Occipital lobe (tissue), 2 donors: ENCODE data around the gene GJA5. TPM values are rescaled to one million over a fixed set of nuclear protein-coding genes. Genes with fewer than 3 reads are reported as not detected.
"Not testable (repeated sequence)": the region's sequence is repeated elsewhere in the genome, so short reads cannot be mapped to it uniquely, and the experiment has no call there.

Experiments
- DNase-seq: peaks from one replicate; lab custom pipeline; 2025; lab: John Stamatoyannopoulos, UW
- total RNA-seq: library from RNA; depleted of rRNA; stranded (reverse); fragments of >200 nt; gene quantifications from one replicate; pipeline ENCODE4 v1.2.3, GENCODE V29; 2014

GJA5 gene
- total RNA-seq, 1 donor from 2014 or later: 1.4 TPM

DNA sequence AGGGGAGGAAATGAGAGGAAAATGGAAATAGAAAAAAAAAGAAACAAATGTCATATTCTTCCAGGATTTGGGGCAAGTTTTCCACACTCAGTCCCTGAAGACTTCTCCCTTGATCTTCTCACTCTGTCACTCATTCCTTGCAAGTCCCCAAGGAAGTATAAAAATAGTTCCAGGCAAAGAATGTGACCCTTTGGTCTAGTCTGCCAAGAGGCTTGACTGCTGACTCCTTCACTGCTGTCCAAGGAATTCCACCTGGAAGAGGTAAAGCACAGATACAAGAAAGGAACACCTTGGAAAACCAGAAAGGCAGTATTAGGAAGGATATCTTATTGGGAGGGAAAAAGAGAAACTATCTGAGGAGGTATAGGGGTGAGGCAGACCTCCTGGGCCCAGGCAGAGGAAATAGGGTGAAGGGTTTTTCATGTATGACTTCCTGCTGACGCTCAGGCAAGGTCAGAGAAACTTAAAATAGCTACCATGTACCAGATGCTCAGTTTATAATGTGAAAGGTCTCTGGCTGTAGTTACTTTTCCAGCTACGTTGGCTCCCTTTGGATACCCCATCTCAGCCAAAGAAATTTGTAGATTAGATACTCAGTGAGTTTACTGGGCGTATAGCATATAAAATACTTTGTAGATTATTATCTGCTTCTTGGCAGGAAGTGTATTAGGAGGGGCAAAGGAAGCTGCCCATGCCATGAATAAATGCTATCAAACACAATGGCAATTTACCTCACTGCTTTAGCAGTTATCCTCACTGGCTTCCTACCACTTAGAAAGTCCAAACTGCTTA, 2.0 kb upstream of the GJA5 start:
- DNase-seq: no peak

DNA sequence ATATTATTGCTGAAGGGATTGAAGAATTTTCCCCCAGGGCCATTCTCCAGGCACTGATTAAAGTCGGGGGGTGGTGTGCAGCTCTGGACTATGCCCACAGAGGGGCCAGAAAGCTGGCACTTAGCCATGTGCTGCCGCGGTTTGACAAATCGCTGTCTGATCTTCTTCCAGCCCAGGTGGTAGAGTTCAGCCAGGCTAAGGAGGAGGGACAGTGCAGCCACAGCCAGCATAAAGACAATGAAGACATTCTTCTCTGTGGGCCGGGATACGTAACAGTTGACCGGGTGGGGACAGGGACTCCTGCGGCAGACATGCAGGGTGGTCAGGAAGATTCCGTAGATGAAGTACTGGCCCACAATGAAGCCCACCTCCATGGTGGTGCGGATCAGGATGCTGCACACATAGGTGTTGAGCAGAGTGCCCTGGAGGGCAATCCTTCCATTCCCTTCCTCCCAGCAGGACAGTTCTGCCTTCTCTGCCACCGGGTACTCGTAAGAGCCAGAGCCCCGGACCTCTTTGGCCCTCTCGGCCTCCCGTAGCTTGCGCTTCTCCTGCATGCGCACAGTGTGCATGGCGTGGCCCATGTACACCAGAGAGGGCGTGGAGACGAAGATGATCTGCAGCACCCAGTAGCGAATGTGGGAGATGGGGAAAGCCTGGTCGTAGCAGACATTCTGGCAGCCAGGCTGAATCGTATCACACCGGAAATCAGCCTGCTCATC, 1.9 kb downstream of the GJA5 start:
- no peak for DNase-seq

DNA sequence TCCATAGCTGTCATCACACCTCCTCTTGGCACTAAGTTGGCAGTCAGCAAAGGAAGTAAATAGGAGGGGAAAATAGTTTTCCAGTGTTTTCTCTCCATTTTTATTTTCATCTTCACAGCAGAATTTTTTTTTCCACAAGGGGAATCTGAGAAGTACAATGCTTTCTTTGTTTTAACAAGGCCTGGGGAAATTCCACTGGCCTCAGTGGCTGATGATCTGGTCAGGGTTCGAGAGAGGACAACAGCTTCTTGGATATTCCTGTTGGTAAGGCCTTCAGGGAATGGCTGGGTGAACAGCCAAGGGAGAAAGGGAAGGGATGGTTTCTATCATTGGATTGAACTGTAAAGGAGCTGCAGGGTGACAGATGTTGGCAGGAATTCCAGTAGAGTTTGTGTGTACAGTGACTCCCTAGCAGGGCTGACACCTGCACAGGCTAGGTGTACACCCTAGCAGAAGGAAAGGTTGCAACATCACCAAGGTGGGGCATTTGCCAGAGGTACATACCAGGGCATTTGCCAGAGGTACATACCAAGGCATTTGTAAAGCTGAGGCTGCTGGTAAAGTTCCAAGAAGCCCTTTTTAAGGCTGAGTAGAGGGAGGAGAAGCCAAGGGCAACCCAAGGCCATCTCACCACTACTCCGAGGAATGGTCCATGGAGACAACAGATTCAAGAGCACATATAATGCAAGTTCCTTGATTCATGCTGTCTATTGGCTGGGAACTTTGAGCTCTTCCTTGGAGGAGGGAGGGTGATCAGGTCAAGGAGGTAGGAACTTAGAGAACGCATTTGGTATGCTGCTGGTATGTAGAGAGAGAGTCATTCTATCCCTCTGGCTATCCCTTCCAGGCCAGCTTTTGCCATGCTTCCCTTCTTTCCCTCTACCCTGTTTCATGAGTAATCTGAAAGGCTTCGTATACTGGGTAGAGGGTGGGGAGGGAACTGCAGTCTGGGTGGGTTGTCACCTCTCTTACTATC, 3.1 kb downstream of the GJA5 start:
- DNase-seq: no peak

DNA sequence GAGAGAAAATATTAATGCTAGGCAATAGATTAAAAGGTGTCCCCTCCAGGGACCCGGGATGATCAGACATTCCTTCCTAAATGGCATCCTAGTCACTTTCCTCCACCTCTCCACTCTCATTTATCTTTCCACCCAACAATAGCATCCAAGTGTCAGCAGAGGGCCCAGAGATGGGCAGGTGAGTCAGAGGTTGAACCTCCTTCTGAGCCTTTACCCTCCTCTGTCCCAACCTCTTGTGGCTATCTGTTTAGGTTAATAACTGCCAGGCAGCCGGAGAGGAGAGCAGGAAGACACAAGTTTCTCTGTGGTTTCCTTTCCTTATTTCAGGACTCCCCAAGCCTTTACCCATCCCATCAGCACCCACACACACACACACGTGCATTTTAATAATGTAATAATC, 4.1 kb downstream of the GJA5 start:
- DNase-seq: no peak

DNA sequence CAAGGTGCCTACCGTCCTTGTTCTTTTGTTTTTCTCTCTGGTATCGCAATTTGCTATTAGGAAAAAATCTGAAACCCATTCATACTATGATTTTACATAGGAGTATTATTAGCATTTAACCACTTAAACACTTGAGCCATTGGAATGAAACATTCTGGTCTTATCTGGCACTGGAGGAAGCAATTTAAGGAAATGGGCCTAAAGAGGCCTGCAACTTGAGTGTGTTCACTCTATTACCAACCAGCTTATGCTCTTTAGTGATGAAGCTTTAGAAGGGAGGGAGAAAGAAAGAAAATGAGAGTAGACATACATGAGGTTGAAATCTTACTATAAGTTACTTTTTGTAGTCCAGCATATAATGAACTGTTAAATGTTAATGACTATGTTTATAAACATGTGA, 5.7 kb downstream of the GJA5 start:
- DNase-seq: no peak

DNA sequence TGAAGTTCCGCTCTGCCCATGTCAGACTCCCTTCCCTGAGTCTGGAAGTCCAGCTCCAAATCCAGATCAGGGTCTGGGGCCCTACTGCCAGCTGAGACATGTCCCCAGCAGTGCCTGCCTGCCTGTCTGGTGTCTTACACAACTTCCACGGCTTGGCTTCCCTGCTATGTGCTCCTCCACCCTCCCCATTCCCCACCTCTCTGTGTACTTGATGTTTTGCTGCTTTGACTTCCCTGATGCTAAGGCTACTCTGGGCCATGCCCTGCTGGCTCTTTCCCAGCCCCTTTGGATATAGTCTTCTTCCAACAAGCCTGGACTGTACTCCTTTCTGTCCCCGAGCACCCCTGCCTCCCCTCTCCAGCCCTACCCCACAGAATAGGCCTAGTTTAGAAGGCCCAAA, 7.3 kb downstream of the GJA5 start:
- no peak for DNase-seq

DNA sequence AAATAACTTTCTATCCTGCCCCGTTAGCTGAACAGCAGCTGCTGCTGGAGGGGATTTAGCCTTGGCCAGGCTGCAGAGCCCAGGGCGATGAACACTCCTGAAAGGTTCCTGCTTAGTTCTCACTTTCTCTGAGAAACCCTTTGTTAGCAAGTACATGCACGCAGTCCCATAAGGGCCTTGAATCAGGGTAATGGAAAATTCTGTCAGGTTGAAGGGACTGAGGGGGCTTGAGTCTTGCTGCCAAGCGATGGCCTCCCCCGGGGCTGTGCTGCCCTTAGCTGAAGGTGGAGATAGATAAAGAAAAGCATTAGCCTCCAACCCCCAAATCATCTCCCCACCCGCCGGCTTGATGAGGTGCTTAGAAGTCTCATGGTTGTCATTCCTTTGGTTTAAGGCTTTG, 7.9 kb downstream of the GJA5 start:
- no peak for DNase-seq

DNA sequence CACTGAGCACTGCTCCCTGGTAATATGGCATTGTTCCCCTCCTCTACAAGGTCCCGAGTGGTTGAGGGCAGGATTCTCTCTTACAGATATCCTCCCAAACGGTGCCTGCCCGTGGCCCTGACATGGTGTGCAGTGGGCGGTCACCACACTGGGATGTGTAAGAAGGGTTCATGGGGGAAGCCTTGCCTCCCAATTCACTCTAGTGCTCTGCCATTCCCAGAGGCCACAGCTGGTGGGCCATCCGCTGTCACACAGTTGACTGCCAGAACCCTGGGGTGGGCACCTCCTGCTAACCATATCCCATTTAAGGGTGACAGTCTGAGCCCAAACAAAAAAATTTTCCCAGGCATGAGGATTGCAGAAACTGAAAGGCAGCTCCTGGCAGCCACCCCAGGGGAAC, 9.1 kb downstream of the GJA5 start:
- no peak for DNase-seq

DNA sequence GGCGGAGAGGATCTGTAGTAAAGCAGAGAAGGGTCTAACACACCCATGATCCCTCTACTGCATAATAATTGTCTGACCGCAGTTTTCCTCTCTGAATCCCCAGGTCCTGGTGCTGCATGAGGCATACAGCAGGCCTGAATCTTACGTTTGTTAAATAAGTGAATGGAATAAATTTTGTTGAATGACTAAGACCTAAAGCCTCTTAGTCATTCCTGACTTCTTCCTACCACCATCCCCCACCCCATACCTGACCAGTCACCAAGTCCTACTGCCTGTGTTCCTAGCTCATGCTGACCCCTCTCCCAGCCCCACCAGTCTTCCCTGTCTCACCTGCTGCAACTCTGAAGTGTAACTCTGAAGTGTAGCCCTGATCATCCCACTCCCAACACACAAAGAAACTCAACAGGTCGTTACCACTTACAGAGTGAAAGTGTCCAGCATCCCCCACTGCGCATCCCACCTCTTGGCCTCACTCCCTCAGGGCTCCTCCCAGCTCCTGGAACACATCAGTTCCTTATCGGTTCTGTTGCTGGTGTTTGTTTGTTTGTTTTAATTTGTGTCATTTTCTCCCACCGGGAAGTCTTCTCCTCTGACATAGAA, 9.7 kb downstream of the GJA5 start:
- no peak for DNase-seq

DNA sequence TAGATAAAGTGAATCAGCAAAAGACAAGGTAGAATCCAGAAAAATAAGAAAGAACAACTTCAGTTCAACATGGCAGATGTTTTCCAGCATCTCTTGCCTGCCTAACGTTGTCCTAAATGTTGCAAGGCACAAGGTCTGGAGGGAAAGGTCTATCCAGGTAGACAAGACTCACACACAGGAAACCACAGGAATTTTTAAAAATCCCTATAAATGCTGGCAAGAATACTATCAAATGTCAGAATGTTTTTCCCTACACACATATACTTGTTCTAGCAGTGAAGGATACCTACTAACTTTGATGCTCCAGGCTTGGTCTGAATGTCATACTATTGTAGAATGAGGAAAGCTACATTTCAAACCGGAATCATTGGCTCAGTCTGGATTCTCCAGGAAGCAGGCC, 10.6 kb downstream of the GJA5 start:
- DNase-seq: no peak

DNA sequence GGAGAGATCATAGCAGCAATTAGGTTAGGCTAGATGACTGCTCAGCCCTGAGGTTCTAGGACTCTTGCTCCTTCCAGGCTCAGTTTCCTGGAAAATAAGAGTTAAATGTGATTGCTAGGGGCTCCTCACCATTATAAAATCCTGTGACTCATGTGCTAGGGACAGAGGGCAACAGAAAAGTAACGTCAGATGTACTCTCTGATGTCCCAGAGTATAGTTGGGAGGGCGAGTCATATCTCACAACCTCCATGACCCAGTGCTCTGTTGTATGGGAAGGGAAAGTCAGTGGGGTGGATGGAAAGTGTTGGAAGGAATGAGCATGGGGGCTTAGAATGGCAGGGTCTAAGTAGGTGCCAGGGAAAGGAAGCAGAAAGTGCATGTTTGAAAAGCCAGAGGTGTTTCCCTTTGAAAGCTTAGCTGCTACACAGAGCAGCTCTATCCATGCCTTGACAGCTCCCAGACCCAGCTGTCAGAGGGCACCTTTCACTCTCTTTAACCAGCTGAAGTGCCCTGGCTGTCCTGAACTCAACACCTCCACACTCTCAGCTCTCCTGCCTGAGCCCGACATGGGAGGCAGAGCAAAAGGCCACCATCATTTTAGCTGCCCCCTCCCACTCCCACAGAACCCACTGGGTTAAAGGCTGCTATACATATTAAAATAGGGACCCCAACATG, 11.6 kb downstream of the GJA5 start:
- no peak for DNase-seq

DNA sequence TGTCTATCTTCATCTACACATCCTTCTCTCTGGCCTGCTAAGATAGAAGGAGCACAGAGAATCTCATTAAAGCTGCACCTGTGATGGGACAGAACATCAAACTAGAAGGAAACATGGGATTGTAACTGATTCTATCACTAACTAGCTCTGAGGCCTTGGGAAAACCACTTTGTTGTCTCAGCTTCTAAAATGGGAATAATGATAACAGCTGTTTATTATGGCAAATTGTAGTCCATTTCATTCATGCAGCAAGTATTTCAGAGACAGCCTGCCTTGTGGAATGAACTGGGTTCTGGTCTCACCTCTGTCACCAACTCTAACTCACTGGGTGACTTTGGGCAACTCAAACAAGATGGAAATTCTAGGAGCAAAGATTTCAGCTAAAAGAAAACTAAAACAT, 12.4 kb downstream of the GJA5 start:
- DNase-seq: no peak

DNA sequence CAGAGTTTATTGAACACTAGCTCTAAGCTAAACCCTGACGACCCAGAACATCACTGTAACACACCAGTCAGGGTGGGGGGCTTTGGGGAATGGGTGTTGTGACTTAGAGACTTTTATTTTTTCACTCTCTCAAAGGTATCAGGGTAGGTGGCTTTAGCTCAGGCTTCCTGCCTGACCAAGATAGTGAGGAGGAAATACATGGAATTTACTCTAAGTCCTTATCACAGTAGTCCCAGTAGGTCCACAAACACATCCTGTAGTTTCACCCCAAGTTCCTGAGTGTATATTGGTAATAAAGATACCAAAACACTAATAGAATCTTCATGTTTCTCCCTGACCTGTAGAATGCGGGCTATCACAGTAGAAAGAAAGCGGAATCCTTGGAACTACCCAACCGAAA, 15.1 kb downstream of the GJA5 start:
- no peak for DNase-seq

DNA sequence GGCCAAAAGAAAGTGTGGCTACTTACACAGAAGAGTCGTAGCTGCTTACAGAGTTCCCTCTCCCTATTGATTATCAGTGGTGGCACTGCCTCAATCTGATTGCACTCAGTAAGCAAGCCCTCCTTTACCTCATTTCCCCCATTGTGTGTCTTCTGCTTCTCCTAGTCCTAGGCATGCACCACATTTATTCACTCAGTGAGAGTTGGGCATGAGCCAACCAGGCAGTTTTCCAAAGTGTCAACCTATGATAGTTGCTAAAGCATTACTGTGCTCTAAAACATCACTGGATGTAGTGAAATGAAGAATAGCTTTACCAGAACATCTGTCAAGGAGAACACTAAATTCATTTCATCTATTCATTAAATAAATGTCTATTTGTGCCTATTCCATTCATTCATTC, 19.3 kb downstream of the GJA5 start:
- no peak for DNase-seq

DNA sequence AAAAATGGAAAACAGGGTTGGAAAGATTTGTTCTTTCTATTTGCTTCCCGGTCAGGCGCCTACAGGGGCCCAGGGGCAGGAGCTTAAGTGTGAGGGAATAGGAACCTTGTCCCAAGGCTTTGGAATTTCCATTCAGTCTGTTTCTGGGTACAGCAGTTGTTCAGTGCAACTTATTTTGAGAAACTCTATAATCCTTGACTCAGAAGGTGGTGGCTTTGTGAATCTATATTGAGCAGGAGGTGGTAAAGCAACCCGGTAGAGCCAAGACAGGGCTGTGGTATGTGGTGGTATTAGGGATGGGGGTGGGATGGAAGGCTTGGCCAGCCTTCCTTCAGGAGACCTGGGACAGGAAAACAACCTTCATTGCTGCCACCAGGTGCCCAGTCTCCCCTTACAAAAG, 20.0 kb downstream of the GJA5 start:
- no peak for DNase-seq

DNA sequence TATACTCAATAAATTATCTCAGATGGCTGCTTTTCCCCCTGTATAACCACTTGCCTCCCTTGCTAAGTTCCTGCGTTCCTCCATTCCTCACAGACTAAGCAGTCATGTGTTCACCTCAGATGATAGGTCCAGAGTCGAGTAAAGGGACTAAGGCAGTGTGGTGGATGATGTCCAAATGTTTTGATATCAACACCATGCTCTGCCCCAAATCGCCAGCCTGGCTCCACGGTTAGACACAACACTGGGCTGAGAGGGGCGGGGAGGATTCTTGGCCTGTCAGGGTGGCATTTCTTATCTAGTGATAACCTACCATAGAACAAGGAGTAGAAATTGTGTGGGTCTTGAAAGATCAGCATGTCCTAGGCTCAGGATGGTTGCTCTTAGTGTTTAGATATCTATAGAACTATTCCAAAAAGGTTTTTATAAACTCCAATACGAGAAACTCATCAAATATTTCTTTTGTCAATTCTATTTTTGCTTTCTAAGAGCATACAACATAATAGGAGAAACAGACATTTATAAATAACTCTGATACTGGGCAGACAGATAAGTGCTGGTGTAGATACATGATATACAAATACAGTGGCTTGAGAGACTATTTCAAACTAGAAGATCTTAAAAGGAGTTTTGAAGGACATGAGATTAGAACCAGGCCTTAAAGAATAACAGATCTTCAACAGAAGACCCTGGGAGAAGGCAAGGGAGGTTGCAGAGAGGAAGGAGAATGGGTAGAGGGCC, 21.5 kb downstream of the GJA5 start:
- no peak for DNase-seq

DNA sequence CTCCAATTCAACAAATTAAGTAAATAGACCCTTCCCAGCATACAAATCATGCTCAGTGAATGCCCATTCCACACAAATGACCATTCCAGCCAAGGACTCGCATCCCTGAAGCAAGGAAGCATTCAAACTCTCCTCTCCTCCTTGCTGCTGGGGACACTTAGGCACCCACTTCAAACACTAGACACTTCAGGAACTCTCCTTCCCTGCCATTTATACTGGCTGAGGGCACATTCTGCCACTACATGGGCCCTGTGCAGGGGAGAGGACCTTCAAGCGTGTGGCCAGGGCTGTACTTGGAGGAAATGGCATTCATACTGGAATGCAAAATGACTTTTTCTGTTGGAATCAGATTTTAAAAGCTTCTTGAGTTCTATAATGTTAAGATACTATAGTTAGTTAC, 22.3 kb downstream of the GJA5 start:
- DNase-seq: no peak

DNA sequence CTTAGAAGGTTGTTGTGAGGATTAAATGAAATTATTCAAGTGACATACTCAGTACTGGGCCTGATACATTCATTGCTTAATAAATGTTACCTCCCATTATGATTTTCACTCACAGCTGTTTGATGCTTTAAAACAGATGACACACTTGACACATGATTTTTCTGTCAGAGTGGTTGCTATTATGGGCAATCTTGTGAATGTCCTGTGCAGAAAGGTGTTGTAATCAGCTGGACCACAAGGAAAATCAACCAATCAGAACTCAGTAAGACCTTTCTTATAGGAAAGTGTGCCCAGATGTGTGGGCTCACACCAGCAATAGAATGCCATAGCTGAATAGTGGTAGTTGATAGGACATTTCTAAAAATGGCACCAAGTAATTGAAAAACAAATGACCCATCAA, 23.5 kb downstream of the GJA5 start:
- DNase-seq: no peak

DNA sequence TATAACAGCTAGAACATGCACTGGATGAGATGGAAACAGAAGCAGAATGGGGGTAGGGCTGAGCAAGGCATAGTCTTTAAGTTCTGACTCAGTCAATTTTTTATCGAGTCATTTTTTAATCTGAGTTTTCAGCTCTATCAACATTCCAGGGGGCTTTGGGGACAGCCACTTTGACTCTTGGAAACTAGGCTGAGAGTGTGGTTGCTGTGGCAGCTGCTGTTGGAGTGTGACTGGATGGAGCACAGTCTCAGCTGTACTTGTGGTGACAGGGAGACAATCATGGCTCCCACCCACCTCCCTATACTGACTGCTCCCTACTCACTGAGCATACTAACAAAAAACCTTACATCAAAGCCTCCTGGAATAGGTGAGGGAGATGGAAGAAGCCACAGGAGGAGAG, 25.0 kb downstream of the GJA5 start:
- DNase-seq: no peak

DNA sequence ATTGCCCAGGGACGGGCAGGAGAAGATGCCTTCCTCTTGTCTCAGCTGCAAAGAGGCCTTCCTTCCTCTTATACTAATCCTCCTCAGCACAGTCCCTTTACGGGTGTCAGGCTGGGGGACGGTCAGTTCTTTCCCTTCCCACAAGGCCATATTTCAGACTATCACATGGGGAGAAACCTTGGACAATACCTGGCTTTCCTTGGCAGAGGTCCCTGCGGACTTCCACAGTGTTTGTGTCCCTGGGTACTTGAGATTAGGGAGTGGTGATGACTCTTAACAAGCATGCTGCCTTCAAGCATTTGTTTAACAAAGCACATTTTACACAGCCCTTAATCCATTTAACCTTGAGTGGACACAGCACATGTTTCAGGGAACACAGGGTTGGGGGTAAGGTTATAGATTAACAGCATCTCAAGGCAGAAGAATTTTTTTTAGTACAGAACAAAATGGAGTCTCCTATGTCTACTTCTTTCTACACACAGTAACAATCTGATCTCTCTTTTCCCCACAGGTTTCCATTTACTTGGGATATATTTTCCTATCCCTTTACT, 26.0 kb downstream of the GJA5 start:
- DNase-seq: not testable (repeated sequence)
